ENCODE results near the gene EXOC2.
"Not testable (repeated sequence)": the region's sequence is repeated elsewhere in the genome, so short reads cannot be mapped to it uniquely, and the experiment has no call there.

Gene EXOC2

DNA sequence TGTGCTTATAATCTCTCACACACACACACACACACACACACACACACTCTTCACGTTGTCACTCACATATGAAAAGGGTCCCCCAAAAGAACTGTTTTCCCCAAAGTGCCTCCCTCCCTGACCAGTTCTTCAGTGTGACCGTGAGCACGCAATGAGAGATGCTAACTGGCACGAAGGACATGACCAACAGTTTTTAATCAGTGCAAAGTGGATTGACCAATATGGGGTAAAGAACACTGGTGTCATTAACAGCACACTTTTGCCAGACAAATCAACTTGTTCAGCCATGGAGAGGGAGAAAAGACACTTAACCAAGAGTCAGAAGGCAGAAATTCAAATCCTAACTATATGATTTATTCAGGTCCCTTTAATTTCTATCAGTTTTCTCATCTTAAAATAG is 15.0 kb downstream of the EXOC2 start:
- no peak for DNase-seq

- DNase-seq: no peak
Observed at GRCh38 chr6:674956-675355, 18.0 kb downstream of the EXOC2 start.

DNA sequence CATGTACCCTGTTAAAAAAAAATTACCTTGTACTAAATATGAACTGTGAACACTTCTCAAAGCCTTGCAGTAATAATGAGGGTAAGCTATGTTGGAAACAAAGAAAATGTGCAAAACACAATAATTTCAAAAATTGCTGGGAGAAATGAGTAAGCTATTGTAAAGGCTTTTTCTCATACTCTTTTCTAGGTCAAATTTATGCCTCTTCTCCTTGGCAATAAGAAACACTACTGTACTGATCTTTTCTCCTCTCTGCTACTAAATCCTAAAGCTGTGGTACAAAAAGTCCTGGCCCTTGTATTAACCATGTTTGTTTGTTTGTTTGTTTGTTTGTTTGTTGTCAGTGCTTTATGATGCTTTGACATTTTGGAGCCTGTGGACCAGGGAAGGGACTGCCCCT is 18.5 kb downstream of the EXOC2 start:
- no peak for DNase-seq

- no peak for DNase-seq
Observed at GRCh38 chr6:667253-667927, 25.5 kb downstream of the EXOC2 start.

DNA sequence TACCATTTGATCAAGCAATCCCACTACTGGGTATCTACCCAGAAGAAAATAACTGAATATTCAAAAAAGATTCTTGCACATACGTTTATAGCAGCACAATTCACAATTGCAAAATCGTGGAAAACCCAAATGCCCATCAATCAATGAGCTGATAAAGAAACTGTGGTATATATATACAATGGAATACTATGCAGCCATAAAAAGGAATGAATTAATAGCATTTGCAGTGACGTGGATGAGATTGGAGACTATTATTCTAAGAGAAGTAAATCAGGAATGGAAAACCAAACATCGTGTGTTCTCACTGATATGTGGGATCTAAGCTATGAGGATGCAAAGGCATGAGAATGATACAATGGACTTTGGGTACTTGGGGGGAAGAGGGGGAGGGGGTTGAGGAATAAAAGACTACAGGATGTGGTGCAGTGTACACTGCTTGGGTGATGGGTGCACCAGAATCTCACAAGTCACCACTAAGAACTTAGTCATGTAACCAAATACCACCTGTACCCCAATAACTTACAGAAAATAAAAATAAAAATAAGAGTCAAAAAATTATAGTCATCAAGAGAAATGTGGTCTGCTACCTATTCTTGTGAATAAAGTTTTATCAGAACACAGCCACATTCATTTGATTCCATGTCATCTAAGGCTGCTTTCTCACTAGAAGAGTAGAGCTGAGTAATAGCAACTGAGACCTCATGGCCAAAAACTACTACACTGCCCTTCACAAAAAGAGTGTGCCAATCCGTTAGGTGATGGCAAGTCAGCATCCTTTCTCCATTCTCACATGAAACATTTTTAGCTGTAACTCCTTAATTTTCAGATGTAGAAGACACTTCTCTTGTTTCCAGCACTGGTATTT is 27.3 kb downstream of the EXOC2 start:
- no peak for DNase-seq

DNA sequence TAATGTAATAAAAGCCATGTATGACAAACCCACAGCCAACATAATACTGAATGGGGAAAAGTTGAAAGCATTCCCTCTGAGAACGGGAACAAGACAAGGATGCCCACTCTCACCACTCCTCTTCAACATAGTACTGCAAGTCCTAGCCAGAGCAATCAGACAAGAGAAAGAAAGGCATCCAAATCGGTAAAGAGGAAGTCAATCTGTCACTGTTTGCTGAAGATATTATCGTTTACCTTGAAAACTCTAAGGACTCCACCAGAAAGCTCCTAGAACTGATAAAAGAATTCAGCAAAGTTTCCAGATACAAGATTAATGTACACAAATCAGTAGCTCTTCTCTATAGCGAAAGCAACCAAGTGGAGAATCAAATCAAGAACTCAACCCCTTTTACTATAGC is 29.2 kb downstream of the EXOC2 start:
- DNase-seq: not testable (repeated sequence)

GRCh38 chr6:659716-660581 is 33.0 kb downstream of the EXOC2 start:
- DNase-seq: no peak

DNA sequence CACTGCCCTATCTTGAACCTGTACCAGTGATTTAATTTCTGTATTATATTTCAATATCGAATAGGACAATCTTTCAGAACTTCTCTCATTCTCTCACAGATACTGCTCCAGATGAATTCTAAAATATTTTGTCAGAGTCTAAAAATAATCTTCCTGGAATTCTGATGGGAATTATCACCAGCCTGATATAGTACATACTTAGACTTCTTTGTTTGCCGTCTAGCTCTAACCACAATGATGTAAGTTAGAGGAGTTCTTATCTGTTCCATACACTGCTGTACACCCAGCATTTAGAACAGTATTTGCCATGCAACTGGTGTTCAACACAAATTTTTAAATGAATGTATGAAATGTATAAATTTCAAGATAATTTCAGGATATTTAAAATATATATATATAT is 34.7 kb downstream of the EXOC2 start:
- DNase-seq: no peak

DNA sequence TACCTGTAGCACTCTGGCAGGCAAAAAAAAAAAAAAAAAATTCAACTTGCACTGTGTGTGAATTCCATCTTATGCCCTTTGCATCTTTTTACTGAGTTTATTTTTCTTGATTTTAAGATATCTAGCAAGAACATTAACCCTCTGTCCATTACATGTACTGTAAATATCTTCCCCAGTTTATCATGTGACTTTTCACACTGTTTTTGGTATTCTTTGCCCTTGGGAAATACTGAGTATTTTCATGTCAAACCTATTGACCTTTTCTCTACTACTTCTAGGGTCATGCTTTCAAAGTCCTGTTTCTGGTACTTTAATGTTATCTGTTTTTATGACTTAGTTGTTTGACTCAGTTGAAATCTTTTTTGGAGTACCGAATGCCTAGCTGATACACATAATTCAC is 35.2 kb downstream of the EXOC2 start:
- DNase-seq: no peak

DNA sequence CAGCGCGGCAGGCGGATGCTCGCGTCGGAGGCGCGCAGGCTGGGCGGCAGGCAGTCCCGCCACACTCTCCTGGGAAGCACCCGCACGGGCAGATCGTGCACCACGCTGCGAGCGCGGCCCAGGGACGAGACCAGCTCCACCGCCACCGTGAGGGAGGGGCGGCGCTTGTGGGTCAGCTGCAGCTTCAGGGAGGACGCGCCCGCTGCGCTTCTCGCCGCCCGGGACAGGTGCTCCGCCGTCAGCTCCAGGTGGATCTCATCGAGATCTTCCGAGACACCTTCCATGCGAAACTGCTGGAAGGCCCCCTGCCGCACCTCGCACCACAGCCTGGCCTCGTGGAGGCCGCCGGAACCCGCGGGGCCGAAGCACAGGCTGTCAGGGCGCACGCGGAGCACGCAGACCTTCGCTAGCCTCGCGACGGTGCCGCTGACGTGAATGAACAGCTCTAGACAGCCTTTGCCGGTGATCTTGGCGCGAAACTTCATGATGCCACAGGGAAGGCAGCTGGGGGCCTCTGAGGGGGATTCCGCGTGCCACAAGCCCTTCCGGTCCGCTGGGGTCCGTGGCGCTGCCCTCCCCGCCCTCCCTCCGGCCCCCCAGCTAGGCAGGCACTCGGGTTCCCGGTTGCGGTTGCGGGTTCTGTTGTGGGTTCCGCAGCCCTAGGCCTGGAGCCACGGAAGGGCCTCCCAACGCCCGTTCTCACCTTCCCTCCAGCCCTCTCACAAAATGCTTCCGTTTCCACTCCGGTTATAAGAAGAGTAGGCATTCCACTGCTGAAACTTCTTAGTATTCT is 36.3 kb downstream of the EXOC2 start, which contains the start of gene HUS1B:
Gene HUS1B, minus strand, starts transcription at position 641 of the 793 bp plus-strand sequence. Its CDS starts 156 bp downstream, at position 485.
- DNase-seq: no peak

- no peak for DNase-seq
Observed at GRCh38 chr6:654136-654535, 38.8 kb downstream of the EXOC2 start.

DNA sequence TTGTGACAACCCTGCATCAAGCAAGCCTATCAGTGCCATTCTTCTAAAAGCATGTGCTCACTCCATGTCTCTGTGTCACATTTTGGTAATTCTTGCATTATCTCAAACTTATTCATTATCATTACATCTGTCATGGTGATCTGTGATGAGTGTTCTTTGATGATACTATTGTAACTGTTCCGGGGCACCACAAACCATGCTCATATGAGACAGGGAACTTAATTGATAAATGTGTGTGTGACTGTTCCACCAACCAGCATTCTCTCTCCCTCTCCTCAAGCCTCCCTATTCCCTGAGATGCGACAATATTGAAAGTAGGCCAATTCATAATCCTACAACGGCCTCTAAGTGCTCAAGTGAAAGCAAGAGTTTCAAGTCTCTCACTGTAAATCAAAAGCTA is 40.1 kb downstream of the EXOC2 start:
- DNase-seq: no peak

- DNase-seq: no peak
Observed at GRCh38 chr6:650098-650497, 42.8 kb downstream of the EXOC2 start.

- no peak for DNase-seq
Observed at GRCh38 chr6:642805-643204, 50.1 kb downstream of the EXOC2 start.

DNA sequence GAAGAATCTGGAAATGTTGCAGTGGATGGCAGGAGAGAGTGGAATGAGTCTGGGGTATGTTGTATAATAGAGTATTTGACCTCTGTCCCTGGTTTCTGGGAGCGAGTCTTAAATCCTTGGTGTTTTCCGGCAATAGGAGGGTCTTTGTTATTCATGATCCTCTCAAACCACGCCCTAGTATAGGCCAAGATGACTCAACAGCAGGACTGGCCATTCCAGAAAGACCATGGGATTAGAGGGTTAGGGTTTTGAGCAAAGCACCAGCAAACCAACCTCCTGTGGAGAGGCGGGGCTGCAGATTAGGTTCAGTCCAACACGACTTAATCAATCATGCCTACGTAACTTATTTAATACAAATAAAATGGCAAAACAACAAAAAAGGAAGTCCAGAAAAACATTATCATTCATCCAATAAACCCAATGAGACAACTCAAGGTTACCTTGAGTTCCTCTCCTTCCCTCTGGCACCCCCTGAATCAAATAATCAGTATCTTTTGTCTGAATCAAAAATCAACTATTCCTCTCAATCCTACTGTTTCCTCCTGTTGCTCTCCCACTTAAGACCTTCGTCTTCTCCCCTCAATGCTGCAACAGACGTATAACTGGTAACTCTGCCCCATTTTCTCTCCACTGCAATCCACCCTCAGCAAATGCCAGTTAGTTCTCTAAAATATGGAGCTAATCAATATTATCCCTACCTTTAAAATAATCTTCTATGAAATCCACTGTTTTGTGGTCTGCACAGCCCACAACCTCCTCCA is 51.5 kb downstream of the EXOC2 start:
- no peak for DNase-seq

DNA sequence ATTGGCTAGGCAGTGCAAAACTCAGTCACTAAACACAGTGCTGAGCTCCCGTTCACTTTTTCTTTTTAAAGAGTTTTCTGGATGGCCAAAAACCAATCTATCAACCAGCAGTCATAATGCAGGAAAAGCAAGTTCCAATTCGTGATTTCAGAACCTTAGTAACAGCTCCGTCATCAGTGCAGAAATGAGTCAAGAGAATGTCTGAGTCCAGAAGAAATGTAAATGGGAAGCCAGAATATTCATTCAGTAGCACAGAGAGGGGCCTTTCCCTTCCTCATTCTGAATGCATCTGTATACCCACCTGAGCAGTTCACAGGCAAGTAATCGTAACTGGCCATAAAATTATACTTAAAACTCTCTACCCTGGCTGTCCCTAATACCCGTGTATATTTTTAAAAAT is 56.5 kb downstream of the EXOC2 start:
- no peak for DNase-seq

- no peak for DNase-seq
Observed at GRCh38 chr6:635233-635632, 57.7 kb downstream of the EXOC2 start.

DNA sequence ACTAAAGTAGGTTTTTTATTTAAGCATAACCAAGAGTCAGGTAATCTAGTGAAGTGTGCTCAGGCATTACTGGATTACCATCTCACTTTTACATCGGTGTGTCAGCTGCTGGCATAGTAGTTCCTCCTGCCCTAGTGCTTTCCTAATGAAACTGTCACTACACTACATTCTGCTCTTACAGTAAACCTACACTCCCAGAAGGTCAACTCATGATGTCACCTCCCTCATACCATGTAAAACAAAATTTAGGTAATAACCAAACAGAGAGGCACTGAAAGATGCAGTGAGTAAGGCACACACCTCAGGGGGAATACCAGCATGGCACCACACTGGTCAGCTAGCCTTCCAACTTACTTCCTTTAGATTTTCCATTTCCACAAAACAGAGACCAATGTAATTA is 59.3 kb downstream of the EXOC2 start:
- no peak for DNase-seq

DNA sequence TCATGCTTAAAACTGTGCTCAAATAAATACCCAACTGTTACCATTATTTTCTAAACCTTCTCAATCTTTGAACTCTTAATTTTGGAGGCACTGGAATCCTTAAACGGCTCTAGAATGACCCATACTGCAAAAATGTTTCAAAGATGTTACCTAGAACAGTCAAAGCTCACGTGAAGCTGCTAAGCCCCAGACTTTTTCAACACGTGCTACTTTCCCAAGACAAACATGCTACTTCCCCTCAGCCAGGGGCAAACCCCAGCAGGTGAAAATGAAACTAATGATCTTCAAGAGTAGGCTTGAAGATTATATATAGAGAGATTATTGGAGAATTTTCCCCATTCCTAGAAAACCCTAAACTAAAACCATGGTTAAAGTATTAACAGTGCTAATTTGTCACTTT is 64.2 kb downstream of the EXOC2 start:
- no peak for DNase-seq

DNA sequence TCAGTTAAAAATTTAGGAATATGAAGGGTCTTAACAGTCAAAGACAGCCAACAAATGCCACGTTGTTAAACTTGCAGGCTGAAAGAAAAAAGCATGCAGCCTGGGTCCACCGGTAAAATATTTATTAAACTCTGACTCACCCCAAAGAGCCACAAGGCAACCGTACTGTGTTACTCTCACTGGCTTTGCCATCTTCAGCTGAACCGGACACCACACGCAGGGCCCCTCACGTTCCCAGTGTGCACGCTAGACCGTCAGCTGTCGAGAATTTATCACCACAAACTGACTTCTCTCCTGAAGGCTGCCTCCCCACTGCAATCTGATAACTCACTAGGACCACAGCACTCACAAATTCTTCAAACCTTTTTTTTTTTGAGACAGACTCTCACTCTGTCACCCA is 66.7 kb downstream of the EXOC2 start:
- no peak for DNase-seq

GRCh38 chr6:624979-625378 is 68.0 kb downstream of the EXOC2 start:
- DNase-seq: no peak

GRCh38 chr6:622462-622861 is 70.5 kb downstream of the EXOC2 start:
- no peak for DNase-seq

Measured in stimulated activated CD4-positive, alpha-beta T cell treated with anti-CD3 and anti-CD28 coated beads, Interleukin-4, amount 100 ng/mL, for 1 hour (primary cell).